Nephron (organoid): ENCODE measurements around the gene ZNF823.

ENCODE experiments used
- H3K27ac Mint-ChIP-seq, 3 experiments: 2 replicates each; pipeline ENCODE4 v1.8.0; 2020; ENCODE audit warnings: mixed read lengths in 3 of 3, mild to moderate bottlenecking in 2 of 3, moderate library complexity in 1 of 3
- H3K27me3 Mint-ChIP-seq: 2 replicates; pipeline ENCODE4 v1.8.0; 2021; ENCODE audit warnings: low read depth, mild to moderate bottlenecking, moderate library complexity, mixed read lengths
- H3K36me3 Mint-ChIP-seq: 2 replicates; pipeline ENCODE4 v1.8.0; 2020; ENCODE audit warnings: low read depth, mixed read lengths
- H3K4me1 Mint-ChIP-seq: 2 replicates; pipeline ENCODE4 v1.8.0; 2020; ENCODE audit warnings: mixed read lengths
- H3K4me3 Mint-ChIP-seq, 3 experiments: 2 replicates each; pipeline ENCODE4 v1.8.0; 2020; ENCODE audit warnings: mild to moderate bottlenecking in 3 of 3, mixed read lengths in 3 of 3, moderate library complexity in 2 of 3
- H3K9me3 Mint-ChIP-seq: 2 replicates; pipeline ENCODE4 v1.8.0; 2020; ENCODE audit warnings: mixed read lengths
- TF ChIP-seq, protein P1 (sequence below), 3 experiments: fragments of 200-600 bp; sonication (generic); IDR thresholded peaks; one replicate each; pipeline ENCODE4 v1.5.0; 2021; ENCODE audit warnings: antibody characterized with exemption in 3 of 3; ENCODE audit not compliant: unreplicated experiment in 3 of 3

The ZNF823 gene

DNA sequence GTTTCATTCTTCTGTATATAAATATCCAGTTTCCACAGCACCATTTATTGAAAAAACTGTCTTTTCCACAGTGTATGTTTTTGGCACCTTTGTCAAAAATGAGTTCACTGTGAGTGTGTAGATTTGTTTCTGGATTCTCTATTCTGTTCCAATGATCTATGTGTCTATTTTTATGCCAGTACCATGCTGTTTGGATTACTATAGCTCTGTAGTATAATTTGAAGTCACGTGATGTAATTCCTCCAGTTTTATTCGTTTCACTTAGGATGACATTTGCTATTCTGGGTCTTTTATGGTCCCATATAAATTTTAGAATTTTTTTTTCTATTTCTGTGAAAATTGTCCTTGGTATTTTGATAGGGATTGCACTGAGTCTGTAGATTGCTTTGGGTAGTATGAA, 11.0 kb upstream of the ZNF823 start:
- H3K27ac Mint-ChIP-seq: no peak overlapping the region
- no peaks in the 10 kb centered on the region for H3K27me3 Mint-ChIP-seq
- H3K9me3 Mint-ChIP-seq: peaks cover 54% of the 10 kb centered on the region
- TF ChIP-seq, protein P1, sequence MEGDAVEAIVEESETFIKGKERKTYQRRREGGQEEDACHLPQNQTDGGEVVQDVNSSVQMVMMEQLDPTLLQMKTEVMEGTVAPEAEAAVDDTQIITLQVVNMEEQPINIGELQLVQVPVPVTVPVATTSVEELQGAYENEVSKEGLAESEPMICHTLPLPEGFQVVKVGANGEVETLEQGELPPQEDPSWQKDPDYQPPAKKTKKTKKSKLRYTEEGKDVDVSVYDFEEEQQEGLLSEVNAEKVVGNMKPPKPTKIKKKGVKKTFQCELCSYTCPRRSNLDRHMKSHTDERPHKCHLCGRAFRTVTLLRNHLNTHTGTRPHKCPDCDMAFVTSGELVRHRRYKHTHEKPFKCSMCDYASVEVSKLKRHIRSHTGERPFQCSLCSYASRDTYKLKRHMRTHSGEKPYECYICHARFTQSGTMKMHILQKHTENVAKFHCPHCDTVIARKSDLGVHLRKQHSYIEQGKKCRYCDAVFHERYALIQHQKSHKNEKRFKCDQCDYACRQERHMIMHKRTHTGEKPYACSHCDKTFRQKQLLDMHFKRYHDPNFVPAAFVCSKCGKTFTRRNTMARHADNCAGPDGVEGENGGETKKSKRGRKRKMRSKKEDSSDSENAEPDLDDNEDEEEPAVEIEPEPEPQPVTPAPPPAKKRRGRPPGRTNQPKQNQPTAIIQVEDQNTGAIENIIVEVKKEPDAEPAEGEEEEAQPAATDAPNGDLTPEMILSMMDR (IDR thresholded peaks at IDR 0.05; ENCODE audit: unreplicated experiment in 3 of 3): no peak
- H3K4me3 Mint-ChIP-seq: no peak overlapping the region
- H3K4me1 Mint-ChIP-seq: no peaks in the 10 kb centered on the region
- peaks cover 8% of the 10 kb centered on the region for H3K36me3 Mint-ChIP-seq

DNA sequence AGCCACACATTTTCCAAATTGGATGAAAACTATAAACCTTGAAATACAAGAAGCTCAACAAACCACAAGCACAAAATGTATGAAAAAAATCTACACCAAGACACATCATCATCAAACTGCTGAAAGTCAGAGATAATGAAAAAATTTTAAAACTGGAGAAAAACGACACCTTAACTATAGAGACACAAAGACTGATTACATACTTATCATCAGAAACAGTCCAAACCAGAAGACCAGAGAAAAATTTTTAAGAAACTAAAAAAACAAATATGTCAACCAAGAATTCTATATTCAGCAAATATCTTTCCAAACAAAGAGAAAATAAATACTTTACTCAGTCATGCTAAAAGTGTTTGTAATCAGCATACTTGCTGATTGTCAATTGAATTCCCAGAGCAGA, 8.5 kb upstream of the ZNF823 start:
- H3K4me1 Mint-ChIP-seq: no peaks in the 10 kb centered on the region
- H3K27ac Mint-ChIP-seq: no peak overlapping the region
- H3K36me3 Mint-ChIP-seq: peaks cover 8% of the 10 kb centered on the region
- H3K27me3 Mint-ChIP-seq: no peaks in the 10 kb centered on the region
- H3K4me3 Mint-ChIP-seq: no peak overlapping the region
- H3K9me3 Mint-ChIP-seq: peaks cover 44% of the 10 kb centered on the region
- TF ChIP-seq, protein P1 (IDR thresholded peaks at IDR 0.05; ENCODE audit: unreplicated experiment in 3 of 3): no peak

DNA sequence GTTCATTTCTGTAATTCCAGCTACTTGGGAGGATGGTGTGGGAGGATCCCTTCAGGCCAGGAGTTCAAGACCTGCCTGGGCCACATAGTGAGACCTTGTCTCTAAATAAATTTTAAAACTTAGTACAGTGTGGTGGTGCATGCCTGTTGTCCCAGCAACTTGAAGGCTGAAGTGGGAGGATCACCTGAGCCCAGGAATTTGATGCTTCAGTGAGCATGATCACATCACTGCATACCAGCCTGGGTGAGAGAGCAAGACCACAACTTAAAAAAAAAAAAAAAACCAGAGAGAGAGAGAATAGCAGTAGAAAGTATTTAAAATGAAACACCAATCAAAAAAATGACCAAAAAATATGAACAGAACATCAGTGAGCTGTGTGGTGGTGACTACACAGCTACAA, 7.1 kb upstream of the ZNF823 start:
- TF ChIP-seq, protein P1 (IDR thresholded peaks at IDR 0.05; ENCODE audit: unreplicated experiment in 3 of 3): no peak
- peaks cover 8% of the 10 kb centered on the region for H3K36me3 Mint-ChIP-seq
- H3K27me3 Mint-ChIP-seq: no peaks in the 10 kb centered on the region
- H3K4me3 Mint-ChIP-seq: no peak overlapping the region
- peaks cover 31% of the 10 kb centered on the region for H3K9me3 Mint-ChIP-seq
- H3K4me1 Mint-ChIP-seq: no peaks in the 10 kb centered on the region
- H3K27ac Mint-ChIP-seq: peak overlapping the region in 1 of 3 experiments; percentile 23

DNA sequence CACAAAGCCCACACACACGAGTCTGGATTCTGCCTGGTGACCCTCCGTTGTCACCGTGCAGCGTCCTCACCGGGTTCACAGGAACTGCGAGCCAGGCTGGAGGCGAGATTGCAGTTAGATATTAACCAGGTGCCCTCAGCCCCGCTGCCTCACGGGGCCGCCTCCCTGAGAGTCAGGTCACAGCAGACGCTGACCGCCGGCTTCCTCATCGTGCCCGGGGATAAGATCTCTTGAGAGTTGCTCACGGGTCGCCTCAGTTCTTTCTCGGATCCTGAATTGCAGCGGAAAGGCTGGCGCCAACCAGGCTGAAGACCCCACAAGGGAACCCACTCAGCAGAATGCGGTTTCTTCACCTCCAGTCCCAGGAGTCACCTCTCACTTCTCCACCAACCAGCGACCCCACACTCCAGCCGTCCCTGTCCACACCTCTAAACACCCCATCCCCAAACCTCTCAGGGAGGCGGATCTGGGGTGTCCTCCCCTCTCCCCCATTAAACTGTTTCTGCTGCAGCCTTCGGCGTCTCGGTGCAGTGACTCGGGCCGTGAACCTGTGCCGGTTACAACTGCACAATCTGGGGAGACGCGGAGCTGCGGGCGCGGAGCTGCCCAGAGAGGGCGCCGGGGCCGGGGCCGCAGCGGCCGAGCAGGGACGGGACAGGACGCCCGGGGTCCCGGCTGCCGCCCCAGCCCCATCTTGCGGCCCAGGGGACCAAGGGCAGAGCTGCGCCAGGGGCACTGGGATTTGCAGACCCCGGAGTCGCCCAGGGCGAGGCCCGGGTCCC, 591 bp downstream of the ZNF823 start:
- Mint-ChIP-seq H3K27me3 (peaks cover 3% of the 10 kb centered on the region), H3K9me3 (peaks cover 3% of the 10 kb centered on the region), H3K4me3 (peak overlapping the region; percentile 99 to 100 (median 100)), H3K36me3 (peaks cover 26% of the 10 kb centered on the region), H3K27ac (peak overlapping the region; percentile 90 to 97 (median 95)), H3K4me1 (peaks cover 10% of the 10 kb centered on the region)
- TF ChIP-seq, protein P1 (IDR thresholded peaks at IDR 0.05; ENCODE audit: unreplicated experiment in 3 of 3): no peak

DNA sequence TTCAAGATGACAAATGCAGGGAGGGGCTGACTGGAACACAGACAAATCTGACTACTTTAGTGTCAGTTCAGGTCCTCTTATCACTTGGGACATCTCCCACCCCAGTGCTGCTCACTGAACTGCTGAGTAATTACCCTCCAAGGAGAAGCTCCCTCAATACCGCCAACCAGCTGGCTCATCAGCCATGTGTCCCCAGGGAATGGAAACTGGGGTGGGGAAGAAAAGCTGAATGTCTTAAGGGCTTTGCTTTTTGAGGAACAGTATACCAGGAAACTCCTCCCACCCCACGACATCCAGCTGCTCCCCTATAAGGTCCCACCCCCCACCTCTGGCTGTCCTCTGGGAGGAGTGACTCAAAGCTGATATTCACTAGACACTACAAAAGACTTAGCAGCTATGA, 2.0 kb downstream of the ZNF823 start:
- Mint-ChIP-seq H3K4me1 (peaks cover 10% of the 10 kb centered on the region), H3K27me3 (peaks cover 3% of the 10 kb centered on the region), H3K4me3 (peak overlapping the region; percentile 86 to 100 (median 92)), H3K36me3 (peaks cover 35% of the 10 kb centered on the region), H3K9me3 (peaks cover 6% of the 10 kb centered on the region), H3K27ac (peak overlapping the region in 1 of 3 experiments; percentile 63)
- TF ChIP-seq, protein P1 (IDR thresholded peaks at IDR 0.05; ENCODE audit: unreplicated experiment in 3 of 3): no peak

DNA sequence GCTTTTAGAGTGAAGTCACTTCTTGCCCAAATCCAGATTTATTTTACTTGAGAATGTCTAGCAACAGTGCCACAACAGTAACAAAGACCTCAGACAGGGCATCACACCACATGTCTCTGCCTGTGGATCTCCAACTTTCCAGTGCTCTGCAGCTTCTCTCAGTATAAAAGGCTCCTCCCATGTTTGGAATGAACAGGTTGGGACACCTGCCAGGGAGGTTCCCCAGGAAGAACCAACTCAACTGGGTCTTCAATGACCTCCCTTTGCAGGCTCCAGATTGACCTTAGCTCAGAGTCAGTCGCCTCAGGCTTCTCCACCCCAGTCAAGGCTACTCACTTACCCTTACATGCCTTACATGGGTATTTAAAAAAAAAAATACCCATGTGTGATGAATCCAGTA, 3.4 kb downstream of the ZNF823 start:
- Mint-ChIP-seq H3K27me3 (peaks cover 3% of the 10 kb centered on the region), H3K36me3 (peaks cover 47% of the 10 kb centered on the region), H3K4me1 (peaks cover 10% of the 10 kb centered on the region), H3K9me3 (peaks cover 11% of the 10 kb centered on the region), H3K27ac (no peak overlapping the region), H3K4me3 (peak overlapping the region; percentile 12 to 20 (median 19))
- TF ChIP-seq, protein P1 (IDR thresholded peaks at IDR 0.05; ENCODE audit: unreplicated experiment in 3 of 3): no peak
